K562 (cell line): ENCODE data around the gene SCYL1. TPM values are rescaled to one million over a fixed set of nuclear protein-coding genes. Genes with fewer than 3 reads are reported as not detected.
A peak's percentile ranks its signal among the peaks of the same experiment; 100 is the strongest.

Experiments
- ATAC-seq: fragments of 200-7000 bp; cut with Tn5 transposase; 3 replicates; pipeline ENCODE4 v1.9.1; 2020; ENCODE audit warnings: moderate library complexity
- BruUV-seq: library from RNA; stranded (reverse); fragments of 400-500 nt; replicated peaks from 2 replicates; lab custom pipeline; 2021; lab: Mats Ljungman, UMichigan
- CTCF ChIA-PET: fragments of 300-600 bp; formaldehyde crosslinking; extraction: SDS; loops from one replicate; lab custom pipeline; 2021; ENCODE audit warnings: low intra/inter-chr PET ratio; lab: Yijun Ruan, JAX
- POLR2A ChIA-PET: fragments of 300-600, 350-650 bp; sonication (Branson Sonifier 250); formaldehyde crosslinking; extraction: SDS; loops from one replicate; lab custom pipeline; 2021; ENCODE audit warnings: antibody characterized with exemption, inconsistent platforms; lab: Yijun Ruan, JAX
- DNase-seq, 4 experiments: peaks; one replicate each; pipeline versions ENCODE4 v3.0.0 to v3.0.0-alpha.2; 2011 to 2018; ENCODE audit warnings: low spot score in 3 of 4, mixed read lengths in 3 of 4; ENCODE audit errors: extremely low read depth in 1 of 4
- FAIRE-seq: peaks from 2 replicates; lab custom pipeline; 2011; peaks lifted over from hg19 to GRCh38; lab: Jason Lieb, UNC
- H2AFZ ChIP-seq: 2 replicates; pipeline ENCODE4 v1.6.0; 2011; ENCODE audit warnings: low read depth, low read length, control low read depth, inconsistent platforms
- H3K27ac ChIP-seq: fragments of 200-600 bp; 3 replicates; pipeline ENCODE4 v1.8.0; 2011; ENCODE audit warnings: low read depth, mild to moderate bottlenecking, control low read depth, inconsistent platforms, low read length, moderate library complexity, mixed read lengths; ENCODE audit errors: extremely low read depth
- H3K27me3 ChIP-seq, 2 experiments: fragments of 300-600 bp in 1 of 2; 2 replicates in 1 of 2; 3 replicates in 1 of 2; pipeline versions ENCODE4 v1.6.0 to v1.8.0; 2011; ENCODE audit warnings: inconsistent platforms in 2 of 2, low read length in 2 of 2, mild to moderate bottlenecking in 1 of 2, mixed read lengths in 1 of 2, moderate library complexity in 1 of 2; ENCODE audit not compliant: control insufficient read depth in 2 of 2, insufficient read depth in 2 of 2
- H3K36me3 ChIP-seq: fragments of 300-600 bp; 3 replicates; pipeline ENCODE4 v1.8.0; 2011; ENCODE audit warnings: mild to moderate bottlenecking, low read length, inconsistent platforms; ENCODE audit not compliant: control insufficient read depth, insufficient read depth
- H3K4me1 ChIP-seq, 2 experiments: fragments of 200-600 bp in 1 of 2; replicated peaks in 1 of 2; 2 replicates in 1 of 2; 3 replicates in 1 of 2; pipeline versions ENCODE4 v1.5.1 to v1.8.0; 2011; ENCODE audit warnings: inconsistent platforms in 2 of 2, low read length in 2 of 2, mild to moderate bottlenecking in 1 of 2, mixed read lengths in 1 of 2, moderate library complexity in 1 of 2; ENCODE audit not compliant: control insufficient read depth in 2 of 2, insufficient read depth in 2 of 2
- H3K4me2 ChIP-seq: 2 replicates; pipeline ENCODE4 v1.6.1; 2011; ENCODE audit warnings: low read length, control low read depth, inconsistent platforms, mixed read lengths; ENCODE audit not compliant: insufficient read depth
- H3K4me3 ChIP-seq: fragments of 200-600 bp; sonication (generic), shearing (Covaris generic); 2 replicates; pipeline ENCODE4 v1.5.1; 2016; ENCODE audit warnings: control low read depth, inconsistent platforms
- H3K79me2 ChIP-seq: fragments of 200-600 bp; 3 replicates; pipeline ENCODE4 v1.8.0; 2011; ENCODE audit warnings: low read length, inconsistent platforms; ENCODE audit not compliant: control insufficient read depth, insufficient read depth
- H3K9ac ChIP-seq, 2 experiments: 2 replicates each; pipeline versions ENCODE4 v1.6.0 to v1.6.1; 2011; ENCODE audit warnings: low read depth in 2 of 2, low read length in 2 of 2, control low read depth in 1 of 2, inconsistent platforms in 1 of 2, mild to moderate bottlenecking in 1 of 2, mixed read lengths in 1 of 2; ENCODE audit not compliant: insufficient read depth in 1 of 2
- H3K9me1 ChIP-seq: one replicate; pipeline ENCODE4 v1.6.0; 2011; ENCODE audit warnings: inconsistent platforms, mild to moderate bottlenecking, low read length, moderate library complexity; ENCODE audit not compliant: control insufficient read depth, insufficient read depth
- H3K9me3 ChIP-seq: replicated peaks from 2 replicates; pipeline ENCODE4 v1.5.1; 2011; ENCODE audit warnings: low read depth, low read length, inconsistent platforms; ENCODE audit not compliant: control insufficient read depth, insufficient read depth
- H4K20me1 ChIP-seq: replicated peaks from 2 replicates; pipeline ENCODE4 v1.6.1; 2011; ENCODE audit warnings: low read length, inconsistent platforms, mixed read lengths; ENCODE audit not compliant: control insufficient read depth, insufficient read depth
- ATF1 ChIP-seq, 2 experiments: fragments of 450-650 bp in 1 of 2; IDR thresholded peaks; 2 replicates each; pipeline ENCODE4 v1.6.1; 2016; ENCODE audit warnings: missing compliant biosample characterization in 1 of 2, missing genetic modification characterization in 1 of 2
- C11orf30 ChIP-seq: fragments of 450-650 bp; IDR thresholded peaks from 2 replicates; pipeline ENCODE4 v1.6.1; 2016; ENCODE audit warnings: low read depth, mild to moderate bottlenecking
- CREB1 ChIP-seq, 2 experiments: sonication (generic) in 1 of 2; formaldehyde crosslinking in 1 of 2; IDR thresholded peaks; 2 replicates each; pipeline versions ENCODE4 v1.6.1 to v1.8.0; 2012 to 2022; ENCODE audit warnings: inconsistent platforms in 1 of 2, mild to moderate bottlenecking in 1 of 2, missing genetic modification reagents in 1 of 2, moderate library complexity in 1 of 2
- FOXP1 ChIP-seq: sonication (generic); formaldehyde crosslinking; IDR thresholded peaks from 2 replicates; pipeline ENCODE4 v1.8.0; 2022; ENCODE audit warnings: mild to moderate bottlenecking, missing genetic modification reagents
- TSHZ1 ChIP-seq: fragments of 250-450 bp; sonication (Bioruptor Pico); IDR thresholded peaks from 2 replicates; pipeline ENCODE4 v1.4.0; 2020; ENCODE audit warnings: mild to moderate bottlenecking, moderate library complexity
- USF1 ChIP-seq: sonication (generic); formaldehyde crosslinking; IDR thresholded peaks from 2 replicates; pipeline ENCODE4 v1.9.0; 2022; ENCODE audit warnings: mild to moderate bottlenecking, missing genetic modification reagents
- VEZF1 ChIP-seq: fragments of 200-800 bp; sonication (Bioruptor generic); IDR thresholded peaks from 2 replicates; pipeline ENCODE4 v1.6.1; 2017; ENCODE audit warnings: missing genetic modification characterization, missing compliant biosample characterization
- ZFX ChIP-seq: sonication (generic); formaldehyde crosslinking; IDR thresholded peaks from 2 replicates; pipeline ENCODE4 v1.8.0; 2022; ENCODE audit warnings: mild to moderate bottlenecking, missing genetic modification reagents, moderate library complexity
- ZNF316 ChIP-seq: fragments of 450-650 bp; IDR thresholded peaks from 2 replicates; pipeline ENCODE4 v1.6.1; 2016
- ZNF740 ChIP-seq, 3 experiments: fragments of 200-800 bp in 1 of 3; sonication (Bioruptor generic) in 1 of 3; sonication (generic) in 1 of 3; formaldehyde crosslinking in 1 of 3; IDR thresholded peaks; 2 replicates each; pipeline versions ENCODE4 v1.6.1 to v1.8.0; 2016 to 2022; ENCODE audit warnings: mild to moderate bottlenecking in 2 of 3, missing compliant biosample characterization in 2 of 3, missing genetic modification characterization in 2 of 3, missing genetic modification reagents in 1 of 3
- WGBS: fragments of 100-300 bp; shearing (Covaris generic); methylation state at CpG from one replicate; pipeline ENCODE4 v1.1.6; 2016; ENCODE audit warnings: low coverage, mixed read lengths; ENCODE audit not compliant: insufficient coverage; ENCODE audit errors: missing lambda C conversion rate; 5-methylcytosine and 5-hydroxymethylcytosine counted together
- in situ Hi-C: fragments of 300-500 bp; cut with MboI; formaldehyde crosslinking; loops from 4 replicates; pipeline ENCODE4 v1.15.0; 2018; ENCODE audit warnings: inconsistent platforms, mixed read lengths
- intact Hi-C: fragments of 100-400 bp; cut with micrococcal nuclease; formaldehyde crosslinking; loops from 2 replicates; pipeline ENCODE4 v1.14.2; 2022
- polyA plus RNA-seq, 8 experiments: library from polyadenylated mRNA; depleted of rRNA in 4 of 8; stranded (reverse) in 5 of 8; unstranded in 3 of 8; fragments of >200 nt; fragmentation: Nextera tagmentation in 2 of 8; fragmentation: Illumina TruSeq in 1 of 8; extraction: Ambion mirVana in 2 of 8; extraction: Trizol in 1 of 8; gene quantifications; 2 replicates each; pipeline versions ENCODE4 v1.2.1 to v1.2.3, GENCODE V29; 2011 to 2014; ENCODE audit warnings: inconsistent platforms in 1 of 8, missing spikeins in 1 of 8
- total RNA-seq, 7 experiments: library from RNA; depleted of rRNA in 6 of 7; stranded (reverse); fragments of >200 nt in 6 of 7; fragmentation: Illumina TruSeq in 2 of 7; extraction: Trizol in 2 of 7; gene quantifications; 2 replicates each; pipeline versions ENCODE4 v1.2.1 to v1.2.3, GENCODE V29; 2011 to 2021; ENCODE audit warnings: low replicate concordance in 1 of 7

Gene SCYL1
- total and polyA plus RNA-seq, 9 of the 15 experiments (the other 6 are each of a cell fraction or from before 2014, with no cell fraction given) = 1.9 to 145 (median 57.6) TPM

- no peak for ATAC-seq
- peak overlapping the region; percentile 76 for H2AFZ ChIP-seq
- WGBS = 57% methylated on average over 8 of the region's 10 CpGs
Observed at GRCh38 chr11:65489035-65489705, 35.7 kb upstream of the SCYL1 start.

More at GRCh38 chr11:65489035-65489705, 35.7 kb upstream of the SCYL1 start:
- intact Hi-C loops = no loop called here
- Histone ChIP-seq H3K4me3 (no peak overlapping the region), H3K4me1 (peaks cover 70 to 80% of the 10 kb centered on the region in 2 experiments), H3K36me3 (no peaks in the 10 kb centered on the region), H3K27me3 (no peaks in the 10 kb centered on the region), H3K9me3 (no peaks in the 10 kb centered on the region), H3K4me2 (peak overlapping the region; percentile 39), H4K20me1 (no peaks in the 10 kb centered on the region), H3K27ac (peak overlapping the region; percentile 54), H3K9ac (peak overlapping the region; percentile 52 to 85; a peak in 3 of 4 replicates), H3K79me2 (peaks cover 32% of the 10 kb centered on the region), H3K9me1 (peaks cover 6% of the 10 kb centered on the region)
- POLR2A ChIA-PET = interaction anchor here (0.6 to 27.6 kb wide), 6 partner anchors 14 to 1134 kb away, joined by 3 to 2118 read pairs (median 354); partner anchors contain the start of genes MALAT1 and NEAT1
- DNase-seq (peak in 2 of 4 experiments; percentile 34 to 63), FAIRE-seq (no peak)
- CTCF ChIA-PET = no interaction called here
- in situ Hi-C loops = no loop called here
- peak; percentile 1; the same call in 1 of the 2 replicates for TF ChIP-seq ZFX (CRISPR knock-in tag)
- TF ChIP-seq ZNF316 = peak; percentile 49; the same call in 1 of the 2 replicates
- no peak for TF ChIP-seq TSHZ1 (CRISPR knock-in tag)
- no peak for TF ChIP-seq FOXP1
- no peak for TF ChIP-seq ATF1 (CRISPR knock-in tag; IDR thresholded peaks at IDR 0.05)
- 0 out of 2 replicates have a peak, but pooled peaks have one; percentile 29 for TF ChIP-seq ATF1 (tag; IDR thresholded peaks at IDR 0.05)
- TF ChIP-seq ZNF740 (CRISPR knock-in tag; IDR thresholded peaks at IDR 0.05) = peak; percentile 74; the same call in 1 of the 2 replicates
- TF ChIP-seq ZNF740 (tag; IDR thresholded peaks at IDR 0.05) = peak in 1 of 2 experiments; percentile 81; a peak in 2 of 4 replicates
- peak; percentile 41; the same call in 1 of the 2 replicates for TF ChIP-seq USF1 (CRISPR knock-in tag)
- TF ChIP-seq C11orf30 = peak; percentile 43; the same call in 1 of the 2 replicates
- no peak for TF ChIP-seq CREB1 (IDR thresholded peaks at IDR 0.05)
- TF ChIP-seq CREB1 (CRISPR knock-in tag; IDR thresholded peaks at IDR 0.05) = 0 out of 2 replicates have a peak, but pooled peaks have one; percentile 10
- TF ChIP-seq VEZF1 (CRISPR knock-in tag) = 0 out of 2 replicates have a peak, but pooled peaks have one; percentile 10
- BruUV-seq = no TSS peak
